HG02938 (cell line): ENCODE data around the gene TECTA.
"Not testable (repeated sequence)": the region's sequence is repeated elsewhere in the genome, so short reads cannot be mapped to it uniquely, and the experiment has no call there.

Experiments used
- ATAC-seq: cut with Tn5 transposase; IDR thresholded peaks from one replicate; pipeline ENCODE4 v1.9.1; 2021; ENCODE audit warnings: mild to moderate bottlenecking, moderate library complexity; ENCODE audit not compliant: unreplicated experiment

TECTA gene

GRCh38 chr11:121089566-121089965, 11.5 kb upstream of the TECTA start:
- ATAC-seq: no peak

- no peak for ATAC-seq
Measured at GRCh38 chr11:121090145-121090721, 10.8 kb upstream of the TECTA start.

- no peak for ATAC-seq
Measured at GRCh38 chr11:121091492-121092152, 9.4 kb upstream of the TECTA start.

- no peak for ATAC-seq
Measured at GRCh38 chr11:121095561-121095960, 5.5 kb upstream of the TECTA start.

- no peak for ATAC-seq
Measured at GRCh38 chr11:121099364-121099763, 1.7 kb upstream of the TECTA start.

- ATAC-seq: no peak
Measured at GRCh38 chr11:121099885-121100284, 1.2 kb upstream of the TECTA start.

- ATAC-seq: no peak
Measured at GRCh38 chr11:121104312-121104762, 3.3 kb downstream of the TECTA start.

GRCh38 chr11:121105063-121105480, 4.0 kb downstream of the TECTA start:
- ATAC-seq: no peak

GRCh38 chr11:121105481-121106195, 4.6 kb downstream of the TECTA start:
- ATAC-seq: no peak

GRCh38 chr11:121106812-121107211, 5.8 kb downstream of the TECTA start:
- ATAC-seq: no peak

- ATAC-seq: no peak
Measured at GRCh38 chr11:121108413-121108812, 7.4 kb downstream of the TECTA start.

- ATAC-seq: no peak
Measured at GRCh38 chr11:121109471-121109870, 8.4 kb downstream of the TECTA start.

GRCh38 chr11:121109916-121110586, 9.0 kb downstream of the TECTA start:
- no peak for ATAC-seq

GRCh38 chr11:121110871-121111724, 10.1 kb downstream of the TECTA start:
- ATAC-seq: no peak

GRCh38 chr11:121112498-121113455, 11.7 kb downstream of the TECTA start:
- ATAC-seq: no peak

GRCh38 chr11:121113611-121114010, 12.6 kb downstream of the TECTA start:
- ATAC-seq: no peak

GRCh38 chr11:121115024-121115423, 14.0 kb downstream of the TECTA start:
- ATAC-seq: not testable (repeated sequence)

GRCh38 chr11:121117788-121118187, 16.7 kb downstream of the TECTA start:
- no peak for ATAC-seq

GRCh38 chr11:121119440-121119839, 18.4 kb downstream of the TECTA start:
- ATAC-seq: no peak
